IPS-20b (cell line): ENCODE measurements around the gene IGF2R.
A peak's percentile ranks its signal among the peaks of the same experiment; 100 is the strongest.
"Not testable (repeated sequence)": the region's sequence is repeated elsewhere in the genome, so short reads cannot be mapped to it uniquely, and the experiment has no call there.

ENCODE experiments used
- H3K27ac ChIP-seq: one replicate; pipeline ENCODE4 v1.5.1; 2013; ENCODE audit warnings: low read length
- H3K27me3 ChIP-seq: 2 replicates; pipeline ENCODE4 v1.6.1; 2013; ENCODE audit warnings: mild to moderate bottlenecking, low read length, inconsistent platforms; ENCODE audit not compliant: insufficient read depth
- H3K36me3 ChIP-seq: 2 replicates; pipeline ENCODE4 v1.6.1; 2013; ENCODE audit warnings: low read depth, mild to moderate bottlenecking, inconsistent platforms, low read length, moderate library complexity; ENCODE audit not compliant: insufficient read depth
- H3K4me1 ChIP-seq: 2 replicates; pipeline ENCODE4 v1.6.1; 2013; ENCODE audit warnings: mild to moderate bottlenecking, control low read depth, inconsistent platforms, low read length, moderate library complexity; ENCODE audit not compliant: insufficient read depth
- H3K4me3 ChIP-seq: 2 replicates; pipeline ENCODE4 v1.5.1; 2013; ENCODE audit warnings: mild to moderate bottlenecking, low read length, inconsistent platforms
- H3K9ac ChIP-seq: 2 replicates; pipeline ENCODE4 v1.6.1; 2013; ENCODE audit warnings: low read depth, mild to moderate bottlenecking, inconsistent platforms, low read length, moderate library complexity
- H3K9me3 ChIP-seq: 2 replicates; pipeline ENCODE4 v1.6.1; 2013; ENCODE audit warnings: mild to moderate bottlenecking, low read depth, low read length, inconsistent platforms; ENCODE audit not compliant: insufficient read depth

The IGF2R gene

DNA sequence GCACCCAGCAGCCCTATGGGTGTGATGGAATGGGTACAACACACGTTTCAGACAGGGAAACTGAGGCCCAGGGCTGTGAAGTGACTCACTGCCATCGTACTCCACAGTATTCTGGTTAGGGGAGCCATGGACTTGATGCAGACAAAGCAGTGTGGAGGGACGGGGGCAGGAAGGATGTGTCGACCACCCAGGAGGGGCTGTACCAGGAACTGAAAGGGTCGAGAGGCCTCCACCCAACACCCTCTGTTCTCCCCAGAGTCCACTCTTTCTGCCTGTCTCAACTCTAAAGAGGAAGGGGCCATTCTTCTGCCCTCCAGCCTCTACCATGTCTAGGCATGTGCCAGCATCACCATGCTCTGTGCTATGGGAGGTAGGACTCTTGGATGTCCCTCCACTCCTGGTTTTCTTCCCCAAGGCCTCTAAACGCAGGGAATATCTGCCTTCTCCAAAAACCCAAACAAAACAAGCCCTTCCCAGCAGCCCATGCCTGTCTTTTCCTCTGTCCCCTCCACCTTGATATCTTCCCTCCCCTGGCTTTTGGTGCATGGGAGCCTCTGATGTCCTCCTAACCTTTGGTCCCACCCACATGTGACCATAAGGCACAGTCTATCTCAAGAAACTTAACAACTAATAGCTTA, 160.1 kb downstream of the IGF2R start:
- H3K4me1 ChIP-seq: peaks cover 16% of the 10 kb centered on the region; the same call in 1 of the 2 replicates
- peaks cover 8% of the 10 kb centered on the region for H3K27me3 ChIP-seq
- no peak overlapping the region for H3K27ac ChIP-seq
- no peak overlapping the region for H3K9ac ChIP-seq
- H3K9me3 ChIP-seq: no peaks in the 10 kb centered on the region
- no peak overlapping the region for H3K4me3 ChIP-seq
- H3K36me3 ChIP-seq: no peaks in the 10 kb centered on the region

GRCh38 chr6:160129881-160130615, 161.2 kb downstream of the IGF2R start:
- Histone ChIP-seq H3K9ac (no peak overlapping the region), H3K27ac (no peak overlapping the region), H3K36me3 (no peaks in the 10 kb centered on the region), H3K9me3 (no peaks in the 10 kb centered on the region), H3K27me3 (peaks cover 8% of the 10 kb centered on the region), H3K4me1 (peaks cover 16% of the 10 kb centered on the region; the same call in 1 of the 2 replicates), H3K4me3 (no peak overlapping the region)

DNA sequence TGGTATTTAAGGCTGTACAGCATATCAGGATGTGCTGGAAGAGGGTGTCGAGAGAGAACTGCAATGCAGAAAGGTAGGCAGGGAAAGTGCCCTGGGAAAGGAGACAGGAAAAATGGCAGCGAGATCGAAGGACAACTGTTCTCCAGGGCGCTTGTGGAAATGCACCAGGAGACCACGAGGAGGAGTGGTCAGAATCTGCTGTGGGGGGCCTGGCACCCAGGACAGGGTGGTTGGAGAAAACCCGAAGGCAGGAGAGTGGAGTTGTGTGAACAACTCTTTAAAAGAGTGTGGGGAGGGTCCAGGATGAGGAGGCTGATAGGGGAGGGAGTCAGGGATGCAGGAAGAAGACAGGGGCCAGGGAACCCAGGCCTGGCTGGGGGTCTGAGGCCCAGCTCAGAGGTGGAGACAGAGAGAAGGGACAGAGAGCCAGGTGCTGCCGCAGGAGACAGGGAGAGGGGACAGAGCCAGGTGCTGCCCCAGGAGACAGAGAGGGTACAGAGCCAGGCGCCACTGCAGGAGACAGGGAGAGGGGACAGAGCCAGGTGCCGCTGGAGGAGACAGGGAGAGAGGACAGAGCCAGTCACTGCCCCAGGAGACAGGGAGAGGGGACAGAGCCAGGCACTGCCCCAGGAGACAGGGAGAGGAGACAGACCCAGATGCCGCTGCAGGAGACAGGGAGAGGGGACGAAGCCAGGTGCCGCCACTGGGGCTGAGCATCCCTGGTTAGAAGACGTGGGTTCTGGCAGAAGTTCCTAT, 162.0 kb downstream of the IGF2R start:
- Histone ChIP-seq H3K4me1 (peaks cover 16% of the 10 kb centered on the region; the same call in 1 of the 2 replicates), H3K4me3 (no peak overlapping the region), H3K36me3 (no peaks in the 10 kb centered on the region), H3K9ac (no peak overlapping the region), H3K27ac (no peak overlapping the region), H3K27me3 (peaks cover 16% of the 10 kb centered on the region), H3K9me3 (no peaks in the 10 kb centered on the region)

DNA sequence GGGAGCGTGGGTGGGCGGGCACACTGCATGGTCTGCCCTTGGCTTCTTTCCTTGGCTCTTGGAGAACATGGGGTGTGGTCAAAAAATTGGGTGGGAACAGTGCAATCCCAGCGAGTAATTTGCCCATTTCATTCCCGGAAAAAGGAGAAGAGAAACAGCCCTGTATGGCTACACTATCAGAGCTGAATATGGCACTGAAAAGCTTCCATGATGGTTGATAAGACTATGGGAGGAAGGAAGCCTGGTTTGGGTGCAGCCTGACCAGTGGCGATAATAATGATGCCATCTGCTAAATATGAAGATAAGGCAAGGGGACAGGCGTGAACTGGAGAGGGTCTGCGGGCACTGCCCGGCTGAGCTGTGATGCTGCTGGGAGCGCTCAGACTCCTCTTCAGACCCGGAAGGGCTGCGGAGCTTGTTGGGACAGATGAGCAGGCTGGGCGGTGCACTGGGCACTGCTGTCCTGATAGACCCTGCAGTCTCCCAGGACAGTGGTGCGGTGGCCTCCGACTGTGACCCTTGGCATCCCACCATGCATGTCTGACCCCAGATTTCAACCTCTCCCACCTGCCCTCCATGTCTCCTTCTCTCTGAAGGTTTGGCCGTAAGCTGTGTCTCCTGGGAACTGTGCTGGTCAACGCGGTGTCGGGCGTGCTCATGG, 162.9 kb downstream of the IGF2R start:
- H3K27ac ChIP-seq: no peak overlapping the region
- no peaks in the 10 kb centered on the region for H3K36me3 ChIP-seq
- H3K27me3 ChIP-seq: peaks cover 16% of the 10 kb centered on the region
- peaks cover 16% of the 10 kb centered on the region; the same call in 1 of the 2 replicates for H3K4me1 ChIP-seq
- H3K4me3 ChIP-seq: no peak overlapping the region
- no peaks in the 10 kb centered on the region for H3K9me3 ChIP-seq
- H3K9ac ChIP-seq: no peak overlapping the region

GRCh38 chr6:160132297-160132637, 163.4 kb downstream of the IGF2R start:
- Histone ChIP-seq H3K9me3 (no peaks in the 10 kb centered on the region), H3K4me1 (peaks cover 16% of the 10 kb centered on the region; the same call in 1 of the 2 replicates), H3K27ac (no peak overlapping the region), H3K36me3 (no peaks in the 10 kb centered on the region), H3K4me3 (peak overlapping the region; percentile 28; the same call in 1 of the 2 replicates), H3K9ac (no peak overlapping the region), H3K27me3 (peaks cover 16% of the 10 kb centered on the region)

DNA sequence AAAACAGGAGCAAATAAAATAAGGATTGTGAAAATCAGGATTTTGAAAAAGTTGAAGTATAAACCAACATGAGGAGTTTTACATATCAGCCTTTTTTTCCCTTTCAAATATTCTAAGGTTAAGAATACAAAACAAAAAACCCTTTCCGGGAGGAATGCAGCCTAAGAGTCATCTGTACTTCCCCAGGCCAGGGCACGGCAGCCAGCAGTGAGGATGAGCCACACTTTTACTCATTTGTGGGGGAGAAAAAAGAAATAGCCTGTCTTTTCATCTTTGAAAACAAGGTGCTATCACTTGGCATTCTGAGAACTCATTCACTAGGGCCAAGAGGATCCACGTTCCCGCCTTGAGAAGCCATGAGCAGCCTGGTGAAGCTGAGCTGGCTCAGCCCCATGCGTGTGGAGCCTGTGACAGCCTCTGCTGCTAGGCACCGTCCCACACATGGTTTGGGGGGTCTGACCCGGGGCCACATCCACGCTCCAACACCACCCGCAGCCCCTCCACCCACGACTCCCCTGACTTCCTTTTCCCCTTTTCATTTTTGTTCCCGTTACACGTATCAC, 164.0 kb downstream of the IGF2R start:
- no peak overlapping the region for H3K27ac ChIP-seq

DNA sequence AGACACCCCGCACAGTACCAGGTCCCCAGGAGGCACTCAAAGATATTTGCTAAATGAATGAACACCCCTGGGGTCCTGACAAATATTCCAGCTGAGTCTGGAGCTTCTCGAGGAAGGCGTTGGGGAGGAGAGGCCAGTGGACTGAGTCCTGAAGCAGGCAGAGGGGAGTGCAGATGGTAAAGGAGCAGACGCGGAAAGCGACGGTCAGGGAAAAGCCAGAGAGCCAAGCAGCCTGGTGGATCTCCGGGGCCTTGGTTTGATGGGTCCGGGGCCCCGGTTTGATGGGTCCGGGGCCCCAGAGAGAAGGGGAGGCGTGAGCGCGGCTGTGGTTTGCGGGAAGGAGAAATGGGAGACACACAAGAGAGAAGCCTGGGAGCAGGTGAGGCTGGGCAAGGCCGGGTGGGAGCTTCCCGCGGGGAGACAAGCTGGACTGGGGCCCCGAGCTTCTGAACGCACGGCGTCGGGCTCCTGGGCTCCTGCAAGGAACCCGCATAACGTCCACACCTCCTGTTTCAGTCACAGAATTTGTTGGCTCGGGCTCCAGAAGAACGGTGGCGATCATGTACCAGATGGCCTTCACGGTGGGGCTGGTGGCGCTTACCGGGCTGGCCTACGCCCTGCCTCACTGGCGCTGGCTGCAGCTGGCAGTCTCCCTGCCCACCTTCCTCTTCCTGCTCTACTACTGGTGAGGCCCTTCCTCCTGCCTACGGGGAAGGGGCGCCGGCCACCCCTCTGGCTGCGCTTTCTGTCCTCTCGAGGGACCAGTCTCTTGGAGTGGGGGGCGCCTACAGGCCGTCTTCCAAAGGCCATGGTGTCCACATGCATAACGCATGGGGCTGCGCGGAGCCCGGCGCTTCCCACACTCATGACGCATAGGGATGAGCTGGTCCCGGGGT, 164.8 kb downstream of the IGF2R start:
- H3K36me3 ChIP-seq: no peaks in the 10 kb centered on the region
- H3K27ac ChIP-seq: no peak overlapping the region
- peak overlapping the region; percentile 31; the same call in 1 of the 2 replicates for H3K4me3 ChIP-seq
- peaks cover 16% of the 10 kb centered on the region; the same call in 1 of the 2 replicates for H3K4me1 ChIP-seq
- H3K27me3 ChIP-seq: peaks cover 16% of the 10 kb centered on the region
- no peaks in the 10 kb centered on the region for H3K9me3 ChIP-seq
- H3K9ac ChIP-seq: no peak overlapping the region

More for the DNA sequence above, 164.0 kb downstream of the IGF2R start:
- Histone ChIP-seq H3K4me1 (peaks cover 16% of the 10 kb centered on the region; the same call in 1 of the 2 replicates), H3K9me3 (no peaks in the 10 kb centered on the region), H3K36me3 (no peaks in the 10 kb centered on the region), H3K9ac (no peak overlapping the region), H3K27me3 (peaks cover 16% of the 10 kb centered on the region), H3K4me3 (peak overlapping the region; percentile 31)

DNA sequence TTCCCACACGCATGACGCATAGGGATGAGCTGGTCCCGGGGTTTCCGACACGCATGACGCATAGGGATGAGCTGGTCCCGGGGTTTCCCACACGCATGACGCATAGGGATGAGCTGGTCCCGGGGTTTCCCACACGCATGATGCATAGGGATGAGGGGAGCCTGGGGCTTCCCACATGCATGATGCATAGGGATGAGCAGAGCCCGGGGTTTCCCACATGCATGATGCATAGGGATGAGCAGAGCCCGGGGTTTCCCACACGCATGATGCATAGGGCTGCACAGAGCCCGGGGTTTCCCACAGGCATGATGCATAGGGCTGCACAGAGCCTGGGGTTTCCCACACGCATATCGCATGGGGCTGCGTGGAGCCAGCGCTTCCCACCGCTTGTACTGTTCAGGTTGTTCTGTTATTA, 165.5 kb downstream of the IGF2R start:
- not testable (repeated sequence) for H3K9ac ChIP-seq, H3K9me3 ChIP-seq, H3K4me3 ChIP-seq, H3K36me3 ChIP-seq, H3K27ac ChIP-seq
- peaks cover 16% of the 10 kb centered on the region; the same call in 1 of the 2 replicates for H3K4me1 ChIP-seq
- H3K27me3 ChIP-seq: peaks cover 16% of the 10 kb centered on the region

DNA sequence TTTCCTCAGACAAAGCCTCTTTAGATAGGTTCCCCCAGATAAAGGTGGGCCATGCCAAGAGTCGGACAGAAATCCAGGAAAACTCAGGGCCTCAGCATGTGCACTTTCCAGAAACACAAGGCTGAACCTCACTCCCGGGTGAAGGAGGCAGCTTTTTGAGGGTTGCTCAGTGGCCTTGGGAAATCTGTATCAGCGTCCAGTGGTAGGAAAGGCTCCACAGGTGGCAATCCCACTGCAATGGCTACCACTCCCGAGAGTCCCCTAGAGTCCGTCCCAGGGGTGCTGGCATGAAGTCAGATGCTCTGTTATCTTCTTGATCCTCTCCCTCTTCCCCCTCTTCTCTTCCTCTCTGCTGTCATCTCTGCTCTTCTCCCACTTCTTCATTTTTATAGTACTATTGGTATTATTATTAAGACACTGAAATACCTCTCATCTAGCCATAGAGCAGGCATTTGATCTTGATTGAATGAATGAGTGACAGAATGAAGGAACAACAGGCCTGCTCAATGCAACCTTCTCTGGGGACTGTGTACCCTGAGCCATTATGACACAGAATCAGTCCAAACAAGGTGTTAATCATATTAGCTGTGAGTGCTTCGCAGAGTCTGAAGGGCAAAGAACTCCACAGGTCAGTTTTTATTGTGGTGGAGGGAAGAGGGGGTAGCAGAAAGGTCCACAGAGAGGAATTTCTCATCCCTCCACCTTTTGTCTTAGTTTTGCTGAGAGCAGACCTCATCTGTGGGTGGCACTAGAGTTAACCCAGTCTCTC, 166.1 kb downstream of the IGF2R start:
- Histone ChIP-seq H3K9ac (no peak overlapping the region), H3K36me3 (no peaks in the 10 kb centered on the region), H3K27ac (no peak overlapping the region), H3K9me3 (no peaks in the 10 kb centered on the region), H3K4me3 (no peak overlapping the region), H3K27me3 (peaks cover 16% of the 10 kb centered on the region), H3K4me1 (peaks cover 16% of the 10 kb centered on the region; the same call in 1 of the 2 replicates)
